Measurements from ENCODE around the gene HNF1B.

DNA sequence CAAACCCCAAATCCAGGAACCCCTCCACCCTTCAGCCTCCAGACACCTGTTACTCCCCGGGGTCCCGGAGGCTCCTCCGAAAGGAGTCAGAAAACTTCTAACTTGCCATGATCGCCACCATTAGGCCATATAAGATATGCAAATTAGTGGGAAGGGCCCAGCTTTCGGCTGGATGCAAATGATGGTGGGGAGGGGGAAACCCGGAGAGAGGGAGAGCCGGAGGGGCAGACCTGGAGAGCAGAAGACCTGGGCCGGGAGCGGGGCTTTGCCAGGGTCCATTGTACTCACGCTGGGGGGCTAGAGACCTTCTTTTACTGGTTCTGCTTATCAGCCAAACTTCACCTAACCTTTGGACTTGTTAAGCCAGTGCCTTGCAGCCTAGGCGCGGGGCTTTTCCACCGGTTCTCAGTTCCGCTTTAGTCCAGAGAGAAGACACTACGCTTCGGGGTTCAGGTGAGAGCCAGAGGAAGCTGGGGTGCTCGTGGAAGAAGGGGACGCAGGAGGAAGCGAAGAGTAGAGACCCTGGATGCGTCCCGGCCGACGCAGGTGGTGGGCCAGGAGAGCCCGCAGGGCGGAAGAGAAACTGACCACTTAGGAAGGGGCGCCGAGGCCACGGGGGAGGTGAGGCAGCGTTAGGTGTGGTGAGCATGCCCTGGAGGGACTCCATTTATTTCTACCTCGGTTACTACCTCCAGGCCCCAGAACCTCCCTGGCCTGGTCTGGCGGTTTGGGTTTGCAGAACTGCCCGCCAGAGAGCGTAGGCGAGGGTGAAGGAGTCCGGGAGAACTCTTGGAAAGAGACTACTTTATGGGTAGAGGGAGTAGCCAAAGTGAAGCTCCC lies at the start of gene HNF1B:
- TF ChIP-seq GATA2 (IDR thresholded peaks at IDR 0.05; ENCODE audit: low read depth, low read length), result no peak
- TF ChIP-seq GATA3 (IDR thresholded peaks at IDR 0.05; ENCODE audit: low read depth, low read length), result no peak
